K562 (cell line): ENCODE results near the gene ATRN. TPM values are rescaled to one million over a fixed set of nuclear protein-coding genes. Genes with fewer than 3 reads are reported as not detected.

Source experiments
- ATAC-seq: fragments of 200-7000 bp; cut with Tn5 transposase; 3 replicates; pipeline ENCODE4 v1.9.1; 2020; ENCODE audit warnings: moderate library complexity
- BruUV-seq: library from RNA; stranded (reverse); fragments of 400-500 nt; replicated peaks from 2 replicates; lab custom pipeline; 2021; lab: Mats Ljungman, UMichigan
- CTCF ChIA-PET: fragments of 300-600 bp; formaldehyde crosslinking; extraction: SDS; loops from one replicate; lab custom pipeline; 2021; ENCODE audit warnings: low intra/inter-chr PET ratio; lab: Yijun Ruan, JAX
- POLR2A ChIA-PET: fragments of 300-600, 350-650 bp; sonication (Branson Sonifier 250); formaldehyde crosslinking; extraction: SDS; loops from one replicate; lab custom pipeline; 2021; ENCODE audit warnings: antibody characterized with exemption, inconsistent platforms; lab: Yijun Ruan, JAX
- DNase-seq, 4 experiments: peaks; one replicate each; pipeline versions ENCODE4 v3.0.0 to v3.0.0-alpha.2; 2011 to 2018; ENCODE audit warnings: low spot score in 3 of 4, mixed read lengths in 3 of 4; ENCODE audit errors: extremely low read depth in 1 of 4
- FAIRE-seq: peaks from 2 replicates; lab custom pipeline; 2011; peaks lifted over from hg19 to GRCh38; lab: Jason Lieb, UNC
- H2AFZ ChIP-seq: 2 replicates; pipeline ENCODE4 v1.6.0; 2011; ENCODE audit warnings: low read depth, low read length, control low read depth, inconsistent platforms
- H3K27ac ChIP-seq: fragments of 200-600 bp; 3 replicates; pipeline ENCODE4 v1.8.0; 2011; ENCODE audit warnings: low read depth, mild to moderate bottlenecking, control low read depth, inconsistent platforms, low read length, moderate library complexity, mixed read lengths; ENCODE audit errors: extremely low read depth
- H3K27me3 ChIP-seq, 2 experiments: fragments of 300-600 bp in 1 of 2; 2 replicates in 1 of 2; 3 replicates in 1 of 2; pipeline versions ENCODE4 v1.6.0 to v1.8.0; 2011; ENCODE audit warnings: inconsistent platforms in 2 of 2, low read length in 2 of 2, mild to moderate bottlenecking in 1 of 2, mixed read lengths in 1 of 2, moderate library complexity in 1 of 2; ENCODE audit not compliant: control insufficient read depth in 2 of 2, insufficient read depth in 2 of 2
- H3K36me3 ChIP-seq: fragments of 300-600 bp; 3 replicates; pipeline ENCODE4 v1.8.0; 2011; ENCODE audit warnings: mild to moderate bottlenecking, low read length, inconsistent platforms; ENCODE audit not compliant: control insufficient read depth, insufficient read depth
- H3K4me1 ChIP-seq, 2 experiments: fragments of 200-600 bp in 1 of 2; replicated peaks in 1 of 2; 2 replicates in 1 of 2; 3 replicates in 1 of 2; pipeline versions ENCODE4 v1.5.1 to v1.8.0; 2011; ENCODE audit warnings: inconsistent platforms in 2 of 2, low read length in 2 of 2, mild to moderate bottlenecking in 1 of 2, mixed read lengths in 1 of 2, moderate library complexity in 1 of 2; ENCODE audit not compliant: control insufficient read depth in 2 of 2, insufficient read depth in 2 of 2
- H3K4me2 ChIP-seq: 2 replicates; pipeline ENCODE4 v1.6.1; 2011; ENCODE audit warnings: low read length, control low read depth, inconsistent platforms, mixed read lengths; ENCODE audit not compliant: insufficient read depth
- H3K4me3 ChIP-seq: fragments of 200-600 bp; sonication (generic), shearing (Covaris generic); 2 replicates; pipeline ENCODE4 v1.5.1; 2016; ENCODE audit warnings: control low read depth, inconsistent platforms
- H3K79me2 ChIP-seq: fragments of 200-600 bp; 3 replicates; pipeline ENCODE4 v1.8.0; 2011; ENCODE audit warnings: low read length, inconsistent platforms; ENCODE audit not compliant: control insufficient read depth, insufficient read depth
- H3K9ac ChIP-seq, 2 experiments: 2 replicates each; pipeline versions ENCODE4 v1.6.0 to v1.6.1; 2011; ENCODE audit warnings: low read depth in 2 of 2, low read length in 2 of 2, control low read depth in 1 of 2, inconsistent platforms in 1 of 2, mild to moderate bottlenecking in 1 of 2, mixed read lengths in 1 of 2; ENCODE audit not compliant: insufficient read depth in 1 of 2
- H3K9me1 ChIP-seq: one replicate; pipeline ENCODE4 v1.6.0; 2011; ENCODE audit warnings: inconsistent platforms, mild to moderate bottlenecking, low read length, moderate library complexity; ENCODE audit not compliant: control insufficient read depth, insufficient read depth
- H3K9me3 ChIP-seq: replicated peaks from 2 replicates; pipeline ENCODE4 v1.5.1; 2011; ENCODE audit warnings: low read depth, low read length, inconsistent platforms; ENCODE audit not compliant: control insufficient read depth, insufficient read depth
- H4K20me1 ChIP-seq: replicated peaks from 2 replicates; pipeline ENCODE4 v1.6.1; 2011; ENCODE audit warnings: low read length, inconsistent platforms, mixed read lengths; ENCODE audit not compliant: control insufficient read depth, insufficient read depth
- ELF2 ChIP-seq: fragments of 250-450 bp; sonication (Bioruptor Pico); IDR thresholded peaks from 2 replicates; pipeline ENCODE4 v1.5.0; 2021; ENCODE audit warnings: mild to moderate bottlenecking
- FOSL1 ChIP-seq: fragments of 200-800 bp; sonication (Bioruptor generic); conservative IDR thresholded peaks from 2 replicates; pipeline ENCODE4 v1.6.1; 2016; ENCODE audit warnings: missing genetic modification characterization, missing compliant biosample characterization
- GATA2 ChIP-seq: sonication (generic); formaldehyde crosslinking; IDR thresholded peaks from 2 replicates; pipeline ENCODE4 v1.4.0; 2020; ENCODE audit warnings: mild to moderate bottlenecking, missing genetic modification reagents
- GATAD2B ChIP-seq: fragments of 450-650 bp; IDR thresholded peaks from 2 replicates; pipeline ENCODE4 v1.6.1; 2017; ENCODE audit warnings: mild to moderate bottlenecking, borderline replicate concordance
- MTA1 ChIP-seq: fragments of 450-650 bp; IDR thresholded peaks from 2 replicates; pipeline ENCODE4 v1.6.1; 2017; ENCODE audit warnings: borderline replicate concordance
- NFIC ChIP-seq: fragments of 450-650 bp; IDR thresholded peaks from 2 replicates; pipeline ENCODE4 v1.6.1; 2017; ENCODE audit warnings: mild to moderate bottlenecking, inconsistent platforms
- NFIX ChIP-seq: fragments of 250-450 bp; sonication (Bioruptor Pico); IDR thresholded peaks from 2 replicates; pipeline ENCODE4 v1.4.0; 2020; ENCODE audit warnings: low read depth, mild to moderate bottlenecking, moderate library complexity
- POLR2H ChIP-seq: IDR thresholded peaks from 2 replicates; pipeline ENCODE4 v1.6.1; 2016; ENCODE audit warnings: missing genetic modification characterization, low read depth, mild to moderate bottlenecking, control low read depth, missing compliant biosample characterization, moderate library complexity
- RNF2 ChIP-seq: sonication (generic); IDR thresholded peaks from 2 replicates; pipeline ENCODE4 v1.6.1; 2016
- SREBF1 ChIP-seq: fragments of 150-350 bp; IDR thresholded peaks from 2 replicates; pipeline ENCODE4 v1.6.1; 2014; ENCODE audit warnings: antibody characterized with exemption, low read depth, low read length, borderline replicate concordance
- WGBS: fragments of 100-300 bp; shearing (Covaris generic); methylation state at CpG from one replicate; pipeline ENCODE4 v1.1.6; 2016; ENCODE audit warnings: low coverage, mixed read lengths; ENCODE audit not compliant: insufficient coverage; ENCODE audit errors: missing lambda C conversion rate; 5-methylcytosine and 5-hydroxymethylcytosine counted together
- in situ Hi-C: fragments of 300-500 bp; cut with MboI; formaldehyde crosslinking; loops from 4 replicates; pipeline ENCODE4 v1.15.0; 2018; ENCODE audit warnings: inconsistent platforms, mixed read lengths
- intact Hi-C: fragments of 100-400 bp; cut with micrococcal nuclease; formaldehyde crosslinking; loops from 2 replicates; pipeline ENCODE4 v1.14.2; 2022
- polyA plus RNA-seq, 8 experiments: library from polyadenylated mRNA; depleted of rRNA in 4 of 8; stranded (reverse) in 5 of 8; unstranded in 3 of 8; fragments of >200 nt; fragmentation: Nextera tagmentation in 2 of 8; fragmentation: Illumina TruSeq in 1 of 8; extraction: Ambion mirVana in 2 of 8; extraction: Trizol in 1 of 8; gene quantifications; 2 replicates each; pipeline versions ENCODE4 v1.2.1 to v1.2.3, GENCODE V29; 2011 to 2014; ENCODE audit warnings: inconsistent platforms in 1 of 8, missing spikeins in 1 of 8
- total RNA-seq, 7 experiments: library from RNA; depleted of rRNA in 6 of 7; stranded (reverse); fragments of >200 nt in 6 of 7; fragmentation: Illumina TruSeq in 2 of 7; extraction: Trizol in 2 of 7; gene quantifications; 2 replicates each; pipeline versions ENCODE4 v1.2.1 to v1.2.3, GENCODE V29; 2011 to 2021; ENCODE audit warnings: low replicate concordance in 1 of 7

Gene ATRN
- total and polyA plus RNA-seq, 9 of the 15 experiments (the other 6 are each of a cell fraction or from before 2014, with no cell fraction given), result 0.69 to 16.5 (median 7.6) TPM

- peak overlapping the region; percentile 54 for H2AFZ ChIP-seq
- ATAC-seq, result no peak; the same call in 2 of the 3 replicates
- intact Hi-C loops (no loop called here), in situ Hi-C loops (no loop called here)
- H3K27me3 ChIP-seq, result no peaks in the 10 kb centered on the region
- no peak overlapping the region for H3K27ac ChIP-seq
- no peak for DNase-seq
- FAIRE-seq, result no peak
- H3K9me1 ChIP-seq, result no peaks in the 10 kb centered on the region
- H3K36me3 ChIP-seq, result no peaks in the 10 kb centered on the region
- H3K4me1 ChIP-seq, result peaks cover 3 to 11% of the 10 kb centered on the region in 2 experiments; a peak in 3 of 5 replicates
- H3K9ac ChIP-seq, result no peak overlapping the region
- TF ChIP-seq ELF2 (CRISPR knock-in tag), result no peak
- TF ChIP-seq SREBF1, result no peak
- TF ChIP-seq RNF2, result no peak
- TF ChIP-seq NFIX, result no peak
- TF ChIP-seq POLR2H, result no peak
- TF ChIP-seq MTA1, result no peak
- TF ChIP-seq GATA2 (CRISPR knock-in tag), result no peak
- ChIA-PET POLR2A (interaction anchor here (1.0 kb wide), 2 partner anchors 9 to 12 kb away, joined by 3 read pairs; no protein-coding TSS in a partner anchor), CTCF (no interaction called here)
- H4K20me1 ChIP-seq, result no peaks in the 10 kb centered on the region
- H3K4me2 ChIP-seq, result no peak overlapping the region
- no peaks in the 10 kb centered on the region for H3K79me2 ChIP-seq
- H3K4me3 ChIP-seq, result no peak overlapping the region
- 73% methylated on average over 2 of the region's 2 CpGs for WGBS
- H3K9me3 ChIP-seq, result no peaks in the 10 kb centered on the region
- BruUV-seq, result no TSS peak
Measured at GRCh38 chr20:3452136-3452535, 18.7 kb upstream of the ATRN start.

GRCh38 chr20:3452690-3453089 lies 18.1 kb upstream of the ATRN start:
- no peak overlapping the region for H3K9ac ChIP-seq
- ChIA-PET CTCF (no interaction called here), POLR2A (interaction anchor here (1.0 kb wide), 2 partner anchors 10 to 11 kb away, joined by 3 read pairs; no protein-coding TSS in a partner anchor)
- H3K4me2 ChIP-seq, result peak overlapping the region; percentile 0; the same call in 1 of the 2 replicates
- H3K4me1 ChIP-seq, result peaks cover 0 to 6% of the 10 kb centered on the region in 2 experiments; a peak in 2 of 5 replicates
- in situ Hi-C loops (no loop called here), intact Hi-C loops (no loop called here)
- no peaks in the 10 kb centered on the region for H3K9me1 ChIP-seq
- FAIRE-seq (no peak), DNase-seq (no peak), ATAC-seq (peak; percentile 44; the same call in 2 of the 3 replicates)
- H2AFZ ChIP-seq, result peak overlapping the region; percentile 54
- no peak overlapping the region for H3K27ac ChIP-seq
- H3K27me3 ChIP-seq, result no peaks in the 10 kb centered on the region
- H3K9me3 ChIP-seq, result no peaks in the 10 kb centered on the region
- H3K36me3 ChIP-seq, result no peaks in the 10 kb centered on the region
- no TSS peak for BruUV-seq
- WGBS, result 9% methylated on average over 4 of the region's 4 CpGs
- no peaks in the 10 kb centered on the region for H4K20me1 ChIP-seq
- H3K4me3 ChIP-seq, result no peak overlapping the region
- no peaks in the 10 kb centered on the region for H3K79me2 ChIP-seq
- no peak for TF ChIP-seq GATAD2B
- no peak for TF ChIP-seq NFIC
- TF ChIP-seq FOSL1 (tag), result peak; percentile 70
